CD4-positive, alpha-beta T cell treated with Interleukin-6 for 4 hours (primary cell): ENCODE results near the gene BET1L.

Experiments used
- DNase-seq: peaks from one replicate; pipeline ENCODE4 v3.0.0-alpha.2; 2020; ENCODE audit warnings: mixed read lengths

BET1L gene

DNA sequence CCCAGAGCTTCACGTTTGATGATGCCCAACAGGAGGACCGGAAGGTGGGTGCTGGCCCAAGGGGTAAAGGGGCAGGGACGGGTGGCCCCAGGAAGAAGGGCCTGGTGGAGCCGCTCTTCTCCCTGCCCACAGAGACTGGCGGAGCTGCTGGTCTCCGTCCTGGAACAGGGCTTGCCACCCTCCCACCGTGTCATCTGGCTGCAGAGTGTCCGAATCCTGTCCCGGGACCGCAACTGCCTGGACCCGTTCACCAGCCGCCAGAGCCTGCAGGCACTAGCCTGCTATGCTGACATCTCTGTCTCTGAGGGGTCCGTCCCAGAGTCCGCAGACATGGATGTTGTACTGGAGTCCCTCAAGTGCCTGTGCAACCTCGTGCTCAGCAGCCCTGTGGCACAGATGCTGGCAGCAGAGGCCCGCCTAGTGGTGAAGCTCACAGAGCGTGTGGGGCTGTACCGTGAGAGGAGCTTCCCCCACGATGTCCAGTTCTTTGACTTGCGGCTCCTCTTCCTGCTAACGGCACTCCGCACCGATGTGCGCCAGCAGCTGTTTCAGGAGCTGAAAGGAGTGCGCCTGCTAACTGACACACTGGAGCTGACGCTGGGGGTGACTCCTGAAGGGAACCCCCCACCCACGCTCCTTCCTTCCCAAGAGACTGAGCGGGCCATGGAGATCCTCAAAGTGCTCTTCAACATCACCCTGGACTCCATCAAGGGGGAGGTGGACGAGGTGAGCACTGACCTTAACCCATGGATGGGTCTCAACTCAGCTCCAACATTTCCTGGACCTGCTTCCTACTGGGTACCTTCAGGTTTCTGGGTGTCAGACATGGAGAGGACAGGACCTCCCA is 2.3 kb upstream of the BET1L start:
- DNase-seq: no peak

GRCh38 chr11:208917-209260 is 1.7 kb upstream of the BET1L start:
- DNase-seq: no peak

- peak; percentile 84 for DNase-seq
These were observed 1.1 kb upstream of the BET1L start for GRCh38 chr11:208181-208916.

DNA sequence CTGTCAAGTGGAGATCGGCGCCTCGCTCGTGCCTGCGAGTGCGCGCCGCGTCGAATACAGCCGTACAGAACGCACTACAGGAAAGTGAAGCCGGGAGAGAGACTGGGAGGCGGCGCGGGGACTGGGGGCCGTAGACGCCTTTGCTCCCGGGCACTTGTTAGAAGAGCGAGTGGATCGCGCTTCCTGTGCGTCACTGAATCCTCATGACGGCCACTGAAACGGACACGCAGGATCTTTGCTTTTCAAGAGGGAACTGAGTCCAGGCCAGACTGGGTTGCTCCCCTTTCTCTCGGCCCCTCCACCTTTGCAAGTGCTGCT is 623 bp upstream of the BET1L start:
- DNase-seq: no peak

- DNase-seq: peak; percentile 31
These were observed 532 bp downstream of the BET1L start for GRCh38 chr11:206526-207207.

GRCh38 chr11:206002-206384 is 1.2 kb downstream of the BET1L start:
- DNase-seq: no peak

DNA sequence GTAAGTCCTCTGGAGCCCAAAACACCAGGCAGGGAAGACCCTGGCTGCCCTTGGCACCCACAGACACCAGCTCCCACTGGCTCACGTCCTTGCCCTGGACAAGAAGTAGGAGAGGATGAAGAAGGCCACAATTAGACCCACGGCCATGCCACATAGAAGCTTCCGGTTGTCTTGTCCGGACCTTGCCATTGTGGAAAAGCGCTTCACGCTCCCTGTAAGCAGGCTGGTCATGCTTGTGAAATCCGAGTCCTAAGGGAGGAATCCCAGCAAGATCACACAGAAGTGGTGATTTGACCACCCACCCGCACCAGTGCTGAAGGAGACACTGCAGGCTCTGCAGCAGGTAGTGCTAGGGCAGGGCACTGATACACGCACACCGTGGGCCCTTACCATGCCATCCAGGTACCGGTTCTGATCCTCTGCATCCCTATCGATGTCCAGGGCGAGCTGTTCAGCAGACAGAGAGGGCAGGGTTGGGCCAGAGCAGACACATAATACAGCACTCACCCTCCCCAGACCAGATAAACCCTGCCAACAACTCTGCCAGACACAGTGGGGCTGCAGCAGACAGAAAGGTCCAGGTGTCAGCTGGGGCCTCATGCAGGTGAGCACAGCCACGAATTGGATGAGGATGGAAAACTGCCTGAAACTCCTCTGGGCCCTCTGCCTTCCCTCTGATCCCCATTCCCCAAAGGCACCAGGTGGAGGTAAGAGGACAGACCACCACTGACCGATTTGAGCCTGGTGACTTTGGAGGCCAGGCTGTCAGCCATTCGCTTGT is 1.8 kb downstream of the BET1L start:
- no peak for DNase-seq

DNA sequence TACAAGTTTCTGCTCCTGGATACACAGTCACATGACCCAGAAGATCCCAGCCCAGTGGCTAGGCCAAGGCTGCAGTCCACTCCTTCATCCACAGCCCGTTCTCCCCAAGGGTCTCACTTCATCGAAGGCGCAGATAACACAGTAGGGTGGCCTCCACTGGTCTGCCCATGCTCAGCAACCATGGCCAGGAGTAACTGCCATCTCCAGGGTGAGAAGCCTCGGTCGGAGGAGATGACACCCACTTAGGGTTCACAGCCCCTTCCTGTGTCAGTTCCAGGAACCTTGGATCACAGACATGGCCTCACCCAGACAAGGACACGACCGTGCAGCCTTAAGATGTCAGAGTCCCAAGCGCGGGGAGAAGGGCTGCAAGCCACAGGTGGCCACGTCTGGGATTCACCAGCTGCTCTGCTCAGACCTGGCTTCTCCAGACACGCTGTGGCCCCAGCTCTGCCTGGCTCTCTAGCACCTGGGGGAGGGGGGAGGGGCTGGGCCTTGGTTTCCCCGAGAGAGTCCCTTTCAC is 2.6 kb downstream of the BET1L start:
- no peak for DNase-seq

GRCh38 chr11:203945-204586 is 3.1 kb downstream of the BET1L start:
- no peak for DNase-seq

DNA sequence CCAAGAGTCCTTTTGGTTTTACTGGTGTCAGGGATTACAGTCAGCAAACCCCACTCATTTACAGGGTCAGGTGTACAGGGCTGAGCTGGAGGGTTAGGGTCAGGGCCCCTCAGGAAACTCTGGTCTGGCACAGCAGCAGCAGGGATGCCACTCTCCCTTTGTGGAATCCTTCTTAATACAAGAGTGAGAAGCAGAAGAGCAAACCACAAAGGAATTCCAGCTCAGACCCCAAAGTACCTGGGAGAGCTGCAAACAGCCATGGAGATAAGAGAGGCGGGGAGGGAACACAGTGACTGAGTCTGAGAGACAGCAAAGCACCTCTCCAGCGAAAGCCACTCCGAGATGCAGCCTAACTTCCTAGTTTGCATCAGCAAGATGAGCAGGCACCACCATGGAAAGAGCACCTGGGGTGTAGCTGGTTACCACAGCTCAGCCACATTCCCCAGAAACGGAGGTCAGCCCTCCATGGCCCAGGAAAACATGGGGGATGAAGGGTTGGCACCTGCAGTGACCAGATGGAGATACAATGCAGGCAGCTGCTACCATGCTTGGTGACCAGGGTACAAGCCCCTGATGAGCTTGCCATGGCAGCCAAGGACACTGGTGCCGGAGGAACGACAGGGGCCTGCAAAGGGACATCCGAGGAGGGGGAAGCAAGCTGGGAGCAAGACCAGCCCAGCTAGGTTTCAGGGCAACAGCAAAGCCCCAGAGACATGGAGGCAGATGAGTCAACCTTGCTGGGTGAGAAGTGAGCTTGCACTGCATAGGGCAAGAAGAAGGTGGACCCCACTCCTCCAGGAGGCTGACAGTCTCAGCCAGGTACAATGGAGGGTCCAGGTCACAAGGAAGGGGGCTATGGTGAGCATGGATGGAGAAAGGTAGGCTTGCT is 3.9 kb downstream of the BET1L start:
- no peak for DNase-seq

GRCh38 chr11:202490-202889 is 4.7 kb downstream of the BET1L start:
- DNase-seq: no peak

GRCh38 chr11:201966-202365 is 5.2 kb downstream of the BET1L start:
- DNase-seq: no peak

- no peak for DNase-seq
These were observed 6.8 kb downstream of the BET1L start for GRCh38 chr11:200224-201003.

- no peak for DNase-seq
These were observed 7.4 kb downstream of the BET1L start for GRCh38 chr11:199782-200181.

GRCh38 chr11:199004-199581 is 8.1 kb downstream of the BET1L start:
- no peak for DNase-seq

- DNase-seq: no peak
These were observed 8.9 kb downstream of the BET1L start for GRCh38 chr11:198236-198806.

DNA sequence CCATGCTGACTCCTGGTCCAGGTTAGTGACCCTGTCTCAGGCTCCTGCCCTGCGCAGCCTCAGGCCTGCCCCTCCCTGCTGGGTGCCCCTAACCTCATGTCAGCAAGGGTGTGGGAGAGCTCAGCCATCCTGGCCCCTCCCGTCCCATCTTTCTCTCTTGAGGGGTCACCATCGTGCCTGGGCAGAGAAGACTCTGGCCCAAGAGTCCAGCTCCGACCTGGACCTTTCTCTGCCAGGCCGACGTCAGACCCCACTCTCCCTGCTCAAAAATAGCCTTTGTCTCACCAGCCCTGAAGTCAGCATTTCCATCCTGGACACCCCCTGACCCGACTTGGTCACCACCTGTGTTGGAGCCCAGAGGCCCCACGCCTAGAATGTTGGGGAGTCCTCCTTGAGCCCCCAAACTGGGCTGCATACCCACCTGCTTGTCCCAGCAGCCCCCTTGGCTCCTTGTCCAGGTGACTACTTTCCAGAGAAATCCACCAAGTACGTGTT is 9.4 kb downstream of the BET1L start:
- DNase-seq: no peak

- DNase-seq: no peak
These were observed 10.1 kb downstream of the BET1L start for GRCh38 chr11:196786-197731.
